GM19438 (cell line): ENCODE data around the gene ATG10.
"Not testable (repeated sequence)": the region's sequence is repeated elsewhere in the genome, so short reads cannot be mapped to it uniquely, and the experiment has no call there.

Experiments used
- ATAC-seq: cut with Tn5 transposase; IDR thresholded peaks from one replicate; pipeline ENCODE4 v1.9.1; 2021; ENCODE audit warnings: low read depth; ENCODE audit not compliant: unreplicated experiment

Gene ATG10

DNA sequence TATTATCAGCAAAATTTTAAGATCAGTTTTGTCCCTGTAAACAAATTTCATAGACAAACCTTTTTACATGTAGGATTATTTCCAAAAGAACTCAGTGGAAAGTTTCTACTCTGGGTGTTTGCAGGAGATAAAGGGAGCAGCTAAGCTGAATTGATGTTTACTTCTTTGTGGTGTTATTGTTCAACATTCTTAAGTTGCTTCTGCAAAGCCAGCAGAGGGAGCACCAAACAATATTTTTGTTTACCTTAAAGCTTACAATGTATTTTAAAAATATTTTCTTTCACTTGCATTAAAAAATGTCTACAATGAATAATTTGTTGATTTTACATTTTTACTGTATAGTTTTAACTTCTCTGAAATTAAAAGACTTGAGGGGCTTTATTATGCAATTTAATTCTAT, 135.4 kb downstream of the ATG10 start:
- ATAC-seq, result no peak

DNA sequence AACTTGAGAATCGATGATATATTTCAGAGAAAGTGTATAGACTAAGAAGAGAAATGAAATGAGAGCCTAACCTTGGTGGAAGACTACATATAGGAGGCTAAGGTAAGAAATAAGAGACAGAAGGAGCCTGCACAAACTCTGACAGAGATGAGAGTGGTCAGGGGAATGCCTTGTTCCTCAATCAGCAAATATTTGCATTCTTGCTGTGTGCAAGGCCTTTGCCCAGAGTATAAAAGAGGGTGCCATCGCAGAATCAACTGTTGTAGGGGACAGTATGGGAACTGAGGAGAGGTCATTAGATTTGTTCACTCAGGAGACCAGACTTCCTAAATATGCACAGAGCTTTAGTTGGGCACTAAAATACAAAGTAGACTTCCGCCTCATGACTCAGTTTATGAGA, 137.2 kb downstream of the ATG10 start:
- ATAC-seq, result no peak

DNA sequence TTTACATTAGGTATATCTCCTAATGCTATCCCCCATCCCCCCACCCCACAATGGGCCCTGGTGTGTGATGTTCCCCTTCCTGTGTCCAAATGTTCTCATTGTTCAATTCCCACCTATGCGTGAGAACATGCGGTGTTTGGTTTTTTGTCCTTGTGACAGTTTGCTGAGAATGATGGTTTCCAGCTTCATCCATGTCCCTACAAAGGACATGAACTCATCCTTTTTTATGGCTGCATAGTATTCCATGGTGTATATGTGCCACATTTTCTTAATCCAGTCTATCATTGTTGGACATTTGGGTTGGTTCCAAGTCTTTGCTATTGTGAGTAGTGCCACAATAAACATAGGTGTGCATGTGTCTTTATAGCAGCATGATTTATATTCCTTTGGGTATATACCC, 138.1 kb downstream of the ATG10 start:
- not testable (repeated sequence) for ATAC-seq

DNA sequence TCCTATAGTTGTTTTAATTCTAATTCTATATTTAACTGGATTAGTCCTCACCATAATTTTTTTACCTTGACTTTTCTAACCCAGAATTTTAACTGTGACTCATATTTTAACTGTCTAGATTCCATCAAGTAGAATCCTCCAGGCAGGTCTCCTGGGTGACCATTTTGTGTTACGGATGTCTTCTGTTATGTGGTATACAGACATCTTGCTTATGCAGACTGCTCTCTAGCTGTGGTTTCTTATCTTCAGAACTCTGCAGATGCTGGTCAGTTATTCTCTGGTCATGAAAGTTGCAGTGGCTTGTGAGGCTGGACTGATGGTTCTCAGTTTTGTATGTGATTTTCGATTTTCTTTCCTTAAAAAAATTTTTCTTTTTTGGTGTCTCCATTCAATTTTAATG, 139.4 kb downstream of the ATG10 start:
- peak; percentile 86 for ATAC-seq

DNA sequence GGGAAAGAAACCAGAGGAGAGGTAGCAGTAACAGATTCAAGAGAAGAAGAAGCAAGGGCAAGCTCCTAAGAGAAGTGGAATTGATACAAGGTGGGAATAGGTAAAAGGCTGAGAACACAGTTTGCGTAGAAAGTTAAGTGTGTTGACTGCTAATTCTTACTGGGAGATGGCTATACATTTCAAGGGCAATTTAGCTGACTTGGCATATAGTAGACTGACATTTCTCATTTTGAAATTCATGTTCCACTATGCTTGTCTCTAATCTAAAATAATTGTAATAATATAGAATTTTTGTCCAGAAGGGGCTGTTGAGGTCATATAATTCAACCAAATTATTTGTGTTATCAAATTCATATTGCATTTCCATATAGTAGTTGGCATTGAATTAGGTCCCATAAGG, 144.0 kb downstream of the ATG10 start:
- ATAC-seq, result no peak

DNA sequence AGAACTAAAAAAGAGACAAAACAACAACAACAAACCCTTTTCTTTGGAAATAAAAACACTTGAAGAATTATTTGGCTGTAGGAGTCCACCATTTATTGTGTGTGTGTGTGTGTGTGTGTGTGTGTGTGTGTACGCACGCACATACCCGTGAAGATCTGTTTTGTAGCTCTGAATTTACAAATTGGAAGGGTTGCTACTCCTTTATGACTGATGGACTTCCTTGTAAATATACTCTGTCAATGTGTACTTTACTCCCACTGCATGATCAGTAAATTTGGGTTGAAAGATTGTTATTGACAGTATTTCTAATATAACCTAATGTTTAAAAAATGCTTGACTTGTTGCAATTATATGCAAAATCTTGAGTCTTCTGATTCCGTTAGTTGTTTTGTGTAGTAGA, 148.1 kb downstream of the ATG10 start:
- no peak for ATAC-seq

DNA sequence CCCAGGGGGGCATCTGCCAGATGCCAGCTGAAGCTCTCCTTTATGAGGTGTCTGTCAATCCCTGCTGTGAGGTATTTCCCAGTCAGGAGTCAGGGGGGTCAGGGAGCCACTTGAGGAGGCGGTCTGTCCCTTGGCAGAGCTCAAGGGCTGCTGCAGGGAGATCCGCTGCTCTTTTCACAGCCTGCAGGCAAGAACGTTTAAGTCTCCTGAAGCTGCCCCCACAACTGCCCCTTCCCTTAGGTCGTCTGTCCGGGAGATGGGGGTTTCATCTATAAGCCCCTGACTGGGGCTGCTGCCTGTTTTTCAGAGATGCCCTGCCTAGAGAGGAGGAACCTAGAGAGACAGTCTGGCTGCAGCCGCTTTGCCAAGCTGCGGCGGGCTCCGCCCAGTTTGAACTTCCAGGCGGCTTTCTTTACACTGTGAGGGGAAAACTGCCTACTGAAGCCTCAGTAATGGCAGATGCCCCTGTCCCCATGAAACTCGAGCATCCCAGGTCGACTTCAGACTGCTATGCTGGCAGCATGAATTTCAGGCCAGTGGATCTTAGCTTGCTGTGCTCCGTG, 158.0 kb downstream of the ATG10 start:
- ATAC-seq, result no peak

DNA sequence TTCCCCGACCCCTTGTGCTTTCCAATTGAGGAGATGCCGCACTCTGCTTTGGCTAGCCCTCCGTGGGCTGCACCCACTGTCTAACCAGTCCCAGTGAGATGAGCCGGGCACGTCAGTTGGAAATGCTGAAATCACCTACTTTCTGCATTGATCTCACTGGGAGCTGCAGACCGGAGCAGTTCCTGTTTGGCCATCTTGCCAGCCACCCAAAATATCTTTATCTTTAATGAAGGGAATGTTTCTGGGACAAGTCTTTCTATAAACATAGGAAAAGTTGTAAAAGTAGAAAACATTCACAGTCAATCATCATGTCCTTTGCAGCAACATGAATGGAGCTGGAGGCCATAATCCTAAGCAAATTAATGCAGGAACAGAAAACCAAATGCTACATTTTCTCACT, 158.8 kb downstream of the ATG10 start:
- ATAC-seq, result no peak

DNA sequence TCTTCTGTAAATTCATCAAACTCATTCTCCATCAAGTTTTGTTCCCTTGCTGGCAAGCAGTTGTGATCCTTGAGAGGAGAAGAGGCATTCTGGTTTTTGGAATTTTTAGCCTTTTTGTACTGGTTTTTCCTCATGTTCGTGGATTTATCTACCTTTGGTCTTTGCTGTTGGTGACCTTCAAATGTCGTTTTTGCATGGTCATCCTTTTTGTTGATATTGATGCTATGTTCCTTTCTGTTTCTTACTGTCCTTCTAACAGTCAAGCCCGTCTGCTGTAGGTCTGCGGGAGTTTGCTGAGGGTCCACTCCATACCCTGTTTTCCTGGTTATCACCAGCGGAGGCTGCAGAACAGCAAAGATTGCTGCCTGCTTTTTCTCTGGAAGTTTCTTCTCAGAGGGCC, 165.4 kb downstream of the ATG10 start:
- no peak for ATAC-seq

DNA sequence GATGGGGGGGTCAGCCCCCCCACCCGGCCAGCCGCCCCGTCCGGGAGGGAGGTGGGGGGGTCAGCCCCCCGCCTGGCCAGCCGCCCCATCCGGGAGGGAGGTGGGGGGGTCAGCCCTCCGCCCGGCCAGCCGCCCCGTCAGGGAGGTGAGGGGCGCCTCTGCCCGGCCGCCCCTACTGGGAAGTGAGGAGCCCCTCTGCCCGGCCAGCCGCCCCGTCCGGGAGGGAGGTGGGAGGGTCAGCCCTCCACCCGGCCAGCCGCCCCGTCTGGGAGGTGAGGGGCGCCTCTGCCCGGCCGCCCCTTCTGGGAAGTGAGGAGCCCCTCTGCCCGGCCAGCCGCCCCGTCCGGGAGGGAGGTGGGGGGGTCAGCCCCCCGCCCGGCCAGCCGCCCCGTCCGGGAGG, 168.0 kb downstream of the ATG10 start:
- not testable (repeated sequence) for ATAC-seq

DNA sequence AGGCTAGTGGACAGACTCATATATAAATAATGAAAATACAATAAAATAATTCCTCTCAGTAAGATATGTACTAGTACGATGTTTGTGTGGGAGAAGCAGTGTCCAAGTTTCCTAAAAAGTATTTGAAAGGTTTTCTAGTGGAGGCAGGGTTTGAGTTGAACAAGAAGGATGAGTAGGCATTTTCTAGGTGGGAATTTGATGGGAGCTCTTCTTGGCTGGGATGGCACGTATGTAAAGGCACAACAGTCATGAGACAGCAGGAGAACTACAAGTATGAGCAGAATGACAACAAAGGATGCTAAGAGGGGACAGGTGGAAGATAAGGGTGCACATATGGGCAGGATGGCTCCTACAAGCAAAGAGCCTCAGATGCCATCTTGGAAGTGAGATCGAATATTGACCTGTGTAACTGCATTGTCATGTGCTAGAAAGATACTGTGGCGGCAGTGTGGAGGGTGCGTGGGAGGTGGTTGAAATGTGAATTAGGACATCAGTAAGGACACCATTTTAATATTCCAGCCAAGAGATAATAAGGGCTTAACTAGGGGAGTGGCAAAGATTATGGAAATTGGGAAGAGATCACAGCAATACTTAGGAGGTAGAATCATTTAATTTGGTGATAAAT, 170.5 kb downstream of the ATG10 start:
- ATAC-seq, result no peak

DNA sequence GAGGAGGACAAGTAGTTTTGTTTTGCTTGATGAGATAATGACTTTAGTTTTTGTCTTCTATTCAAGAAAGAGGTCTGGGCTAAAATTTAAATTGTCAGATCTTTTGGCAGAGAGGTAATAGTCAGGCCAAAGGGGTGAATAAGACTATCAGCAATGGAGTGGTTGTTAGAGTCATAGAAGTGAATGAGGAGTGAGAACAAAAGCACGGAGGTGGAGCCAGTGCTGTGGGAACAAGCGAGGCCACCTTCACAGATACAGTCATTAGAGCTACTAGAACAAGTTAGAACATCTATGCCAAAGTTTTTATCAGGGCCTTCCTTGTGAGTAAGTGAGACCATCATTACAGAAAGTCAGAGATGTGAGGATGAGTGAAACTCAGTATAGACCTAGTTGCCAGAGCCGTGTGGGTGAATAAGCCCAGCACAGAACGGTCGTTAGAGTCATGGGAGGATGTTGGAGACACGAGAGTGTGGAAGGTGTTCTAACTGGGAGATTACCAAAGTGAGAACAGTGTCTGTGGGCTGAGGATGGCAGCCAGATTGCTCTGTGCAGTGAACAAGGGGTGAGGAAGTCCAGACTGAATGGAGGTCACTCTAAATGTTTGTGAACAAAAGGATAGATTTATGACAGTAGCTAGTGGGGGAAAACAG, 171.2 kb downstream of the ATG10 start:
- no peak for ATAC-seq

DNA sequence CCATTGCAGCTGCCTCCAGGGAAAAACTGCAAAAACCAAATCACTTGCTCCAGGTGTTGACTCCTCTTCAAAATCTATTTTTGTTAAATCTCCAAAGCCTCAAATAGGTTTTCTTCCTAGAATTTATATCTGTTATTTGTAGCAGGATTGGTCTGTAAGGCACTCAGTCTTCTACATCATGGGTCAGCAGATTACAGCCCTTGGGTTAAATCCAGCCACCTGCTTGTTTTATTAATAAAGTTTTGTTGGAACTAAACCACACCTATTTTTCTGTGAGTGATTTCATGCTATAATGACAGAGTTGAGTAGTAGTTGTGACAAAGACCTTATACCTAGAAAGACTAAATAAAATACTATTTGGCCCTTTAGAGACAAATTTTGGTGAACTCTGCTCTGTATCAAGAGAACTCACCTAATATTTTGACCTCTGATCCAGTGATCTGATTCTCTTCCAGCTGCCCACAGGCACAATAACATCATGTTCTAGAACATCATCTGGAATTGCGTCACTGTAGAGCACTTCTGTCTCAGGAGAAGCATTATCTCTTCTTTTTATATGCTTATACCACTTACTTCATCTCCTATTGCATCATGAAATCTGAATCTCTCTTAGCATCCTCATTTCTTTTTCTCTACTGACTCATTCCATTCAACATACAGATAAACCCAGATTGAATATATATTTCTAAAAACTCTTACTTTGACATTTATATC, 176.2 kb downstream of the ATG10 start:
- ATAC-seq, result no peak

DNA sequence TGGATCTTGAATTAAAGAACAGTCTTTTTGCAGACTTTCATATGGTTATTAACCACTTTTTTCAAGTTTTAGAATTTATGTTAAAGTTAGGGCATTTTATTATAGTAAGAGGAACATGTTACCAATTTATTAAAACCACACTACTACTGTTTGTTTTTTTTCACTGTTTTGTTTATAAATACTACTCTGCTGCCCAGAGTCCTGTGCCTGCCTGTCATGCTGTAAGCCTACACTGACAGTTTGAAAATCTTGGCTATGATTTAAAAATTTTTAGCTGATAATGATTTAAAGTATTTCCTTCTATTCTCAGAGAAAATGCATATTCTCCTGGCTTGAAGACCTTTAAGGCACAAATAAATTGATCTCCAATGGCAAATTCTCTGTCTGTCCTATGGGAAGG, 177.6 kb downstream of the ATG10 start:
- ATAC-seq, result no peak

DNA sequence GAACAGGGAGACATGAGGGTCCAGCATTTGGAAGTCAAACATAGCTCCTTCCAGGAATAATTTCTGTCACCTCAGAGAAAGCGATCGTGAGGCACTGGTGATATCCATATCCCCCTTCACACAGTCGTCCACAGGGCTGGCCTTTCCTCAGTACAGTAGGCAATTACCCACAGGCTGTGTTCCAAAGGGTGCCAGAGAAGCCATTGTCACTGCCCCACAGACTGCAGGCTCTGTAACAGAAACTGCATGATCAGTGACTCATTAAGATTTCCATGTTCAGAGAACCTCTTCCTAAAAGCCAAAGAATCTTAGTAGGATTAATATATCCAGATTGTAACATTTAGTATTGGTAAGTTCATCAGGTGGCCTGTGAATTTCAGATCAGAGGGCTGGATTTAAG, 178.7 kb downstream of the ATG10 start:
- ATAC-seq, result no peak

DNA sequence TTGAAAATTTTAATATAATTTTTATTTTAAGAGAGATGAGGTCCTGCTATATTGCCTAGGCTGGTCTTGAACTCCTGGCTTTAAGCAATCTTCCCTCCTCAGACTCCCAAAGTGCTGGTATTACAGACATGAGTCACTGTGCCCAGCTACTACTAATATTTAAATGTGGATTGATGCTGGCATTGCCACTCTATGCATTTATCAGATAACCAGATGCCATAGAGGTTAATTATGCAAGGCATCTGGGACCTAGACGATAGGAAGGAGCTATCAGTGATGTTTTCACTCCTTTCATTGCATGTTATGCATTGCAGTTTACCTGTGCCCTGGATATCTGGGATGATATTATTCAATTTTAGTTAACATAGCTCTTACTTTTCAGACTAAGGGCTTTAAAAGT, 179.4 kb downstream of the ATG10 start:
- no peak for ATAC-seq

DNA sequence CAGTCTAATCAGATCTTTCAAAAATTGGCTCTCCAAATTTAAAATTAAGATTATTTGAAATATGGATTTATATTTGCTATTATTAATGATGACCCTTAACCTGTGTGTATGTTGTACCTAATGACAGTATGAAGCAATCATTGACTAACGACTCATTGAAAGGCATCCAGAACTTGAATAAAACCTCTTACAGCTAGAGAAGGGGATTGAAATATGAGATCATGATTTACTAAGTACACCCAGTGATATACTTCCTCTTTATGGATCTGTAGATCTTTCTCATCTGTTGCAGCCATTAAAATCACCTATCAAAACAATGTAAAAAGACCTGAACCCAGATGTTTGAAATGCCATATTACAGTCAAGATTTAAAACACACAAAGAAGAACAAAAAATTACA, 179.8 kb downstream of the ATG10 start:
- ATAC-seq, result no peak

DNA sequence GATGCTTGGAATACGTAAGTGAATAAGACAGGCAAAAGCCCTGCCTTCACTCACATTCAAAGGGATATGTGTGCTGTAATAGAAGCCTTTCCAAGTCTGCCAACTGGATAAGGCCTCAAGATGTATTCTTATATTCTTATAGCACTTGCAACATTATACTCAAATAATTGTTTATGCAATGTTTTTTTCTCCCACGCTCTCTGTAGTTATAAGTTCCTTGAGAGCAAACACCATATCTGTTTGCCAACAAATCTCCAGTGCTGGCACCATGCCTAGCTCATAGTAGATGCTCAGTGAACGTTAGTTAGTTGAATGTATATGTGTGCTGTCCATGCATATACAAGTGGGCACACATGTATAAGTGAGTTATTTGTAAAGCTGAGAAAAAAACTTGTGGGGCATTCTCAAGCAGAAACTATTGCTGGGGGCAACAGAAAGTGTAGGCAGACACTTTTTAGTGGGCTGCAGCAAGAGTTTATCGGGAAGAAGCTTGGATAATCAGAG, 181.2 kb downstream of the ATG10 start:
- ATAC-seq, result no peak

DNA sequence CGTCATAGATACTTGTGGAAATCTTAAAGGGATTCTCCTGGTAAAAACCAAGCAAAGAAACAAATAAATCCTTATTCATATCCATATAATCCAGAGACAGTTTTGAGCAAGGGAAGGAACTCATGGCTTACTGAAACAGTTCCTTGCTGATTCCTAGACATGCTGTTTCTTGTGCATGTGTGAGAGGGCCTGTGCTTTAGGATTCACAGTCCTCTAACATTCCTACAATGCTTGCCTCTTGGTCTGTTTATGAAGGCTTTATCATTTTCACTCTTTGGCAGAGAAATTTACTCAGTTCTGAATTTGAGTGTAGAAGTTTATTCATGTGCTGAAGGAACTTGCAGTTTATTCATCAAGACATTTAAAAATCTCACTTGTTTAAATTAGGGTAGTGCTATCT, 183.0 kb downstream of the ATG10 start:
- no peak for ATAC-seq

DNA sequence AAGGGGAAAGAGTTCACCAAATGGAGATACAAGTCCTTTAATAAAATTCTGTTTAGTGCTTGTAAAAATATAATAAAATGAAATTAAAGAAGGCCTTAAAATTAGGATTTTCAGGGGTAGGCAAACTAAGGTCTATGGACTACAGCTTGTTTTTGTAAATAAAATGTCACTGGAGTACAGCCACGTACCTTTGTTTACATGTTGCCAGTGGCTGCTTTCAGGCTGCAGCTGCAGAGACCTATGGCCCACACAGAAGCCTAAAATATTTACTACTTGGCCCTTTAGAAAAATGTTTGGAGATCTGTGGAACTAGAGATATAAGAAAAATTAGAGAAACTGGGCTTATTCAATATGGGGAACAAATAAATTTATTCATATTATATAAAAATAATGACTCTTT, 183.5 kb downstream of the ATG10 start:
- ATAC-seq, result no peak

DNA sequence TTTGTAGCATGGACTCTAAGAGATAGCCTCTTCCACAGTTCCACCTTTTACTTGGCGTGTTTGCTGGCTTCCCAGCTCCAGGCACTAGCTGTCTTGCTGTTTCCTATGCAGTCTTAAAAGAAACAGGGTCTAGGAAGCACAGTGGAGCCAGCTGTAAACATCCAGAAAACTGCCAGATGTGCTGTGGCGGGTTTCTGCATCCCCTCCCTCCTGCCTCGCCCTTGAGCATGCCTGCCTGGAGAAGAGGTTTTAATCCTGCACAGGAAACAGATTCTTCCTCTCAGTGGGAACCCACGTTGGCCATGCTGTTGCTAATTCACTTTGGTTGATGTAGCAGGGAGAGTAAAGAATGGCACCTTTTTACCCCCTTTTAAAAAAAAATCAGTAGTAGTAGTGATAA, 185.1 kb downstream of the ATG10 start:
- ATAC-seq, result no peak
